ENCODE results near the gene REG4. TPM values are rescaled to one million over a fixed set of nuclear protein-coding genes. Genes with fewer than 3 reads are reported as not detected.

REG4 gene
- total and polyA plus RNA-seq, 7 donors = 0.10 TPM; not detected in 6

GRCh38 chr1:119773711-119774241, 37.5 kb downstream of the REG4 start:
- H3K36me3 ChIP-seq (ENCODE audit: insufficient read depth in 1 of 2, low read depth in 1 of 2) = no peaks in the 10 kb centered on the region
- no peak overlapping the region for H3K4me3 ChIP-seq
- H3K9me3 ChIP-seq = no peaks in the 10 kb centered on the region
- no peak for TF ChIP-seq CTCF (IDR thresholded peaks at IDR 0.05)
- H3K4me1 ChIP-seq = peaks cover 9% of the 10 kb centered on the region
- H3K27me3 ChIP-seq (ENCODE audit: insufficient read depth in 3 of 3, low read length in 2 of 3) = no peaks in the 10 kb centered on the region
- no peak for DNase-seq
- intact Hi-C loops (cut with DNase I) = no loop called here
- H3K27ac ChIP-seq = no peak overlapping the region
- WGBS, 3 donors = 29 to 42% (median 41%) methylated on average over 3 of the region's 3 CpGs
- ATAC-seq = peak; percentile 55 to 81 (median 65)

- Histone ChIP-seq H3K4me1 (peaks cover 9% of the 10 kb centered on the region), H3K9me3 (no peaks in the 10 kb centered on the region), H3K4me3 (no peak overlapping the region), H3K36me3 (ENCODE audit: insufficient read depth in 1 of 2, low read depth in 1 of 2) (no peaks in the 10 kb centered on the region), H3K27ac (no peak overlapping the region), H3K27me3 (ENCODE audit: insufficient read depth in 3 of 3, low read length in 2 of 3) (no peaks in the 10 kb centered on the region)
- DNase-seq (no peak), ATAC-seq (no peak)
- TF ChIP-seq CTCF (IDR thresholded peaks at IDR 0.05) = no peak
- intact Hi-C loops (cut with DNase I) = no loop called here
- WGBS, 3 donors = 96 to 97% (median 97%) methylated on average over 2 of the region's 2 CpGs
These were observed 39.0 kb downstream of the REG4 start for GRCh38 chr1:119772298-119772697.

GRCh38 chr1:119771770-119772169, 39.5 kb downstream of the REG4 start:
- no peak for TF ChIP-seq CTCF (IDR thresholded peaks at IDR 0.05)
- Histone ChIP-seq H3K9me3 (no peaks in the 10 kb centered on the region), H3K4me1 (peaks cover 11% of the 10 kb centered on the region), H3K36me3 (ENCODE audit: insufficient read depth in 1 of 2, low read depth in 1 of 2) (no peaks in the 10 kb centered on the region), H3K27ac (no peak overlapping the region), H3K4me3 (no peak overlapping the region), H3K27me3 (ENCODE audit: insufficient read depth in 3 of 3, low read length in 2 of 3) (no peaks in the 10 kb centered on the region)
- DNase-seq (no peak), ATAC-seq (no peak)
- WGBS, 3 donors = 64 to 72% (median 67%) methylated on average over 3 of the region's 3 CpGs
- intact Hi-C loops (cut with DNase I) = no loop called here

- DNase-seq (no peak), ATAC-seq (no peak)
- H3K36me3 ChIP-seq (ENCODE audit: insufficient read depth in 1 of 2, low read depth in 1 of 2) = no peaks in the 10 kb centered on the region
- H3K4me3 ChIP-seq = no peak overlapping the region
- no peaks in the 10 kb centered on the region for H3K27me3 ChIP-seq (ENCODE audit: insufficient read depth in 3 of 3, low read length in 2 of 3)
- no peak for TF ChIP-seq CTCF (IDR thresholded peaks at IDR 0.05)
- WGBS, 3 donors = 24 to 30% (median 27%) methylated on average over 2 of the region's 2 CpGs
- peaks cover 18% of the 10 kb centered on the region for H3K4me1 ChIP-seq
- H3K27ac ChIP-seq = no peak overlapping the region
- no peaks in the 10 kb centered on the region for H3K9me3 ChIP-seq
- intact Hi-C loops (cut with DNase I) = no loop called here
These were observed 40.2 kb downstream of the REG4 start for GRCh38 chr1:119771016-119771415.

GRCh38 chr1:119768778-119769177, 42.5 kb downstream of the REG4 start, which contains the start of gene HMGCS2:
TSS of gene HMGCS2 (minus strand) at chr1:119768905. CDS start at chr1:119768844, 61 bp downstream.
- DNase-seq (no peak), ATAC-seq (peak in 3 of 4 donors; percentile 45 to 63 (median 62))
- Histone ChIP-seq H3K27me3 (ENCODE audit: insufficient read depth in 3 of 3, low read length in 2 of 3) (no peaks in the 10 kb centered on the region), H3K9me3 (no peaks in the 10 kb centered on the region), H3K36me3 (ENCODE audit: insufficient read depth in 1 of 2, low read depth in 1 of 2) (no peaks in the 10 kb centered on the region), H3K4me1 (peaks cover 18% of the 10 kb centered on the region), H3K4me3 (no peak within 1 kb of the TSS), H3K27ac (no peak within 1 kb of the TSS)
- intact Hi-C loops (cut with DNase I) = no loop called here
- TF ChIP-seq CTCF (IDR thresholded peaks at IDR 0.05) = no peak
- WGBS, 3 donors = 49 to 68% (median 54%) methylated on average over 8 of the region's 8 CpGs
